HG03064 (cell line): Measurements from ENCODE around the gene UQCC5.

Experiments
- ATAC-seq: cut with Tn5 transposase; IDR thresholded peaks from one replicate; pipeline ENCODE4 v1.9.1; 2021; ENCODE audit warnings: low read depth; ENCODE audit not compliant: unreplicated experiment

The UQCC5 gene

DNA sequence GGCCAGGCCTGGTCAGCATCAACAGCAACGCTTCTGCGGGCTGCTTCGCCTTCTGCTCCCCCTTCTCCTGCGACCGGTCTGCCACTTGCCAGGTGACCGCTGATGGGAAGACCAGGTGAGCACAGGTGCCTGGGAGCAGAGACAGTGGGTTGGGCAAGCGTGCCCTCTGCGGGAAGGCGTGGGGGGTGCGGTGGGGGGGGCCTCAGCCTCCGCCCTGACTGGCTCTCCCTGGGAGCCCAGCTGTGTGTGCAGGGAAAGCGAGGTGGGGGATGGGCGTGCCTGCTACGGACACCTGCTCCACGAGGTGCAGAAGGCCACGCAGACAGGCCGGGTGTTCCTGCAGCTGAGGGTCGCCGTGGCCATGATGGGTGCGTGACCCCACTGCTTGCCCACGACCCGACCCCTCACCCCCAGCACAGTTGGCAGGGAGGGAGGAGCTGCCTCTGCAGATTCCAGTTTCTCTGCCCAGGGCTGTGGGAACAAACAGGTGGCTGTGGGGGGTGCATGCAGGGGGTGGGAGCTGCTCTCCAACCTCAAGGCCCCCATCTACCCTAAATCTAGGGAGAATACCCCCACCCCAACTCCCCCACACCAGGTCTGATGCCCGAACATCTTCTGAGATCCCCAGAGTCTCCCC lies 32.5 kb upstream of the UQCC5 start:
- no peak for ATAC-seq

DNA sequence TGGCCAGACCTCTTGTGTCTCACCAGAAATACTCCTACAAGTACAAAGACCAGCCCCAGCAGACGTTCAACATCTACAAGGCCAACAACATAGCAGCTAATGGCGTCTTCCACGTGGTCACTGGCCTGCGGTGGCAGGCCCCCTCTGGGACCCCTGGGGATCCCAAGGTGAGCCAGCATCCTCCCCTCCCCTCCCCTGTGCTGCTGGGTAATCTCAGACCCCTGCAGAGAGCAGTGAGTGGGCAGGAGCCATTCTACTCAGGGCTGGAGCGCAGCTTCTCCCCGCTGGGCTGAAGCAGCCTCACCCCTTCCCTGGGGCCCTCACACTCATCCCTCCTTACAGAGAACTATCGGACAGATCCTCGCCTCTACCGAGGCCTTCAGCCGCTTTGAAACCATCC lies 31.4 kb upstream of the UQCC5 start:
- no peak for ATAC-seq

DNA sequence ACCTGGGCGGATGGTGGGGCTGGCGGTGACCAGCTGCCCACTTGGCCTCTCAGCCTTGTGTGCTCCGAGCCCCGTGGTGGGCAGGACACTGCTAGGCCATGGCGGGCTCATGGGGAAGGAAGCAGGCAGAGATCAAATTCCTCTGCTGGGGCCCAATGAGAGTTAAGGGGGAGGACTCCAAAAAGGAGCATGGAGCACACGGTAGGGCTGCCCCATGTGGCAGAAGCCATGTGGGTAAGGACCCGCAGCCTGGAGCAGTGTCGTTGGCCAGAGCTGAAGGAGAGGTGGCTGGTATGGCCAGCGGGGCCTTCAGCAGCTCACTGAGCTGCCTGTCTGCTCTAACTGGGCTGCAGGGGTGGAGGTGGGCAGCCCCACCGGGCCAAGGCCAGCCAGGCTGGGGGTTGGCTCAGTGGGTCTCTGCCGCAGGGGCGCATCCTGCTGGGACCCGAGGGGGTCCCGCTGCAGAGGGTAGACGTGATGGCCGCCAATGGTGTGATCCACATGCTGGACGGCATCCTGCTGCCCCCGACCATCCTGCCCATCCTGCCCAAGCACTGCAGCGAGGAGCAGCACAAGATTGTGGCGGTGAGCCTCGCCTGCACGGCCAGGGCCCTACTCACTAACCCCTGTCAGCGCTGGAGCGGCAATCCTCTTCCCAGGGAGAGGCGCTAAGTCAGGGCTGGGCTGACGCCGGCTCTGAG lies 30.0 kb upstream of the UQCC5 start:
- ATAC-seq, result no peak

DNA sequence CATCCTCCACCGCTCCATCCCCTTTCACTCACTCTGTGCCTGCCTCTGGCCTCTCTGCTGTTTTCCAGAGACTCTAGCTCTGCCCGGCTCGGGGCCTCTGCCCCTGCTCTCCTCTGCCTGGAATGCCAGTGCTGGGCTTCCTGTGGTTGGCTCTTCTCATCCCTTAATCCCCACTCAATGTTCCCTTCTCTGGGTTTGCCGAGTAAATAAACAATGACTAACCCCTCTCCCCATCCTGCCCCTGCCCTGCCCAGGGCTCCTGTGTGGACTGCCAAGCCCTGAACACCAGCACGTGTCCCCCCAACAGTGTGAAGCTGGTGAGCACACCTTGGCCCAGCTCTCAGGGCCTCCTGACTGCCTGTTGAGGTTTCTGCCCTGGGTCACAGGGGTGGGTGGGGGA lies 29.0 kb upstream of the UQCC5 start:
- ATAC-seq, result no peak

DNA sequence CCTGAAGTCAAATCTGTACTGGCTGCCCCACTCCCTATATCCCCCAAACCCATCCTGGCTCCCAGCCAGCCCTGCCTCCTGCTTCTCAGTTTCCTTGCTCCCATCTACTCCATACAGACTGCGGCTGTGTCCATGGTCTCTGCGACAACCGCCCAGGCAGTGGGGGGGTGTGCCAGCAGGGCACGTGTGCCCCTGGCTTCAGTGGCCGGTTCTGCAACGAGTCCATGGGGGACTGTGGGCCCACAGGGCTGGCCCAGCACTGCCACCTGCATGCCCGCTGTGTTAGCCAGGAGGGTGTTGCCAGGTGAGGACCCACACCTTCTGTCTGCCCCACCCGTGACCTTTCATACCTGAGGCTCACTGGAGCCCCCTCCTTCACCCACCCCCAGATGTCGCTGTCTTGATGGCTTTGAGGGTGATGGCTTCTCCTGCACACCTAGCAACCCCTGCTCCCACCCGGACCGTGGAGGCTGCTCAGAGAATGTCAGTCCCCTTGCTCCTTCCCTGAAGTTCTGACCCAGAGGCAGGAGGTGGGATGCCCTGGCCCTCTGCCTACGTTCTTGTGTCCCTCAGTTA lies 26.6 kb upstream of the UQCC5 start:
- no peak for ATAC-seq

DNA sequence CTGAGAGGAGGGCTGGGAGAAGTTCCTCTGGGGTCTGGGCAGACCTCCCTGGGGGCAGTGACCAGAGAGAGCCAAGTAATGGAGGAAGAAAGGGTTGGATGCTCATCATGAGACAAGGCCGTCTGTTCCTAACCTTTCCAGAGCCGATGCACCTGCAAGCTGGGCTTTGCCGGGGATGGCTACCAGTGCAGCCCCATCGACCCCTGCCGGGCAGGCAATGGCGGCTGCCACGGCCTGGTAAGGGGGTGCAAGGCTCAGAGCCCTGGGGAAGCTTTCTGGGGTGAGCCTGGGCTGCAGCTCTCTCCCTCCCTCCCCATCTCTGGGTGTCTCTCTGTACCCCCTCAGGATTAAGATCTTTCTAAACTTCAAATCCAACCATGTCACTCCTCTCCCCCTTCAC lies 24.9 kb upstream of the UQCC5 start:
- ATAC-seq, result no peak

DNA sequence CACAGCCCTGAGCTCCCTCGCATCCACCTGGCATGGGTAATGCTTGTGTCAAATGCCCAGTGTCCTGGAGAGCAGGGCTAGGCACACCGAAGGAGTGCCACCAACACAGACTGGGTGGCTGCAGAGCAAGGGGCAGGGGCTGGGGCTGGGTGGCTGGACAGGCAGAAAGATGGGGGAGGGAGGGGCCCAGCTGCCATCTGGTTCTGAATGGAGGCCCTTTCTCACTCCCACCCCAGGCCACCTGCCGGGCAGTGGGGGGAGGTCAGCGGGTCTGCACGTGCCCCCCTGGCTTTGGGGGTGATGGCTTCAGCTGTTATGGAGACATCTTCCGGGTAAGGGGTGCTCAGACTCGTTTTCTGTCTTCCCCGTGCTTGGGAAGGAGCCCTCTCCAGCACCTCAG lies 24.3 kb upstream of the UQCC5 start:
- ATAC-seq, result no peak

DNA sequence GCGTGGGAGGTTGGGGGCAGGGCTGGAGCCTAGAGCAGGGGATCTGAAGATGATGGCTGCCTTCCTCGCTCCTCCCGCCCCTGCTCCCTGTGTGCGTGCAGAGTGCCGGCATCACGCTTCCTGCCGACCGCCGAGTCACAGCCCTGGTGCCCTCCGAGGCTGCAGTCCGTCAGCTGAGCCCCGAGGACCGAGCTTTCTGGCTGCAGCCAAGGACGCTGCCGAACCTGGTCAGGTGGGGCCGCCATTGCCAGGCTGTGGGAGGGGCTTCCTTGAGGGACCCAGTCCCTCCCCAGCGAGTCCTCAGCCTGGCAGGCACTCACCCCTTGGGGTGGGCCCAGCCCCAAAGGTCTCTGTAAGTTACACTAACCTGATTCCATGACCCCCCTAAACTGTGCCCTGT lies 23.7 kb upstream of the UQCC5 start:
- ATAC-seq, result no peak

DNA sequence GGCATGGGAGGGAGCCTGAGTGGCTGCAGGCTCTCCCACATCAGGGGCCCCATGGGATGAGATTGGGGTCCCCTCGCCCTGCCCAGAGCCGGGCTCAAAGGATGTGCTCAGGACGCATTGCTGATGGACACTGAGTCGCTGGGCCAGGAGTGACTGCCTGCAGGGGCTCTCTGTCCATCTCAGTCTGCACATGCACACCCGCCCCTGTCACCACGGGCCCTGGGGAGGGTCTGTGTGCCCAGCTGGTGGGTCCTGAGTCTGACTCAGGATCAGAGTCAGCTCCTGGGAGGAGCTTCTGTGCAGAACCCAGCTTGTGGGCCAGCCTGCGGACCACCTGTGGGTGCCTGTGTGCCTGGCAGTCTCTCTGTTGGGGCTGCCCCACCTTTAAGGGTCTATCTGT lies 23.1 kb upstream of the UQCC5 start:
- ATAC-seq, result no peak

DNA sequence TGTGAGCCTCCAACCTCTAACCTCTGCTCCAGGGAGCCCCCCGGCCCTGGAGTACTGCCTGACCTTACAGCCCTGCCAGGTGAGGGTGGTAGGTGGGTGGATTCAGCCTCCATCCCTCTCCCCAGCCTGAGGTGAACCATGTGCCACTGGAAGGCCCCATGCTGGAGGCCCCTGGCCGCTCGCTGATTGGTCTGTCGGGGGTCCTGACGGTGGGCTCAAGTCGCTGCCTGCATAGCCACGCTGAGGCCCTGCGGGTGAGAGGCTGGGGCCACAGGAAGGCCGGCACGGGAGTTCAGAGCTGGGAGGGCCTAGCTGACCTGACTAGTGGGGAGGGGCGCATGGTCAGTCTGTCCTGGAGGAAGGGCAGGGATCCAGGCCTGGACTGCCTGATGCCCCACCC lies 21.8 kb upstream of the UQCC5 start:
- no peak for ATAC-seq

DNA sequence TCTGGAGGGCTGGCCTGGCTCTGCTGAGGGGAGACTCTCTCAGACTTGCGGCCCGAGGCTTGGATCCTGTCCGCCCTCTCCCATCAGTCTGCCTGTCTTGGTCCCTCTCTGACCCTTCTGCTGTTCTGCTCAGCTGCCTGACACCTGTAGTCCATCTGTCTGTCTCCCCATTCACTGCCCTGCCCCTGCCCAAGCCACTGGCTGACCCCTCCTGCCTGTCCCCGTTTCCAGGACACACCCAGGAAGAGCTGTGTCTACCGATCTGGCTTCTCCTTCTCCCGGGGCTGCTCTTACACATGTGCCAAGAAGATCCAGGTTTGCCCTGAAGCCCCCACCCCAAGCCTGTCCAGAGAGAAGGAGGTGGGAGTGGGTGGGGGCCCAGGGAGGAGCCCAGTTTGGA lies 21.2 kb upstream of the UQCC5 start:
- ATAC-seq, result no peak

DNA sequence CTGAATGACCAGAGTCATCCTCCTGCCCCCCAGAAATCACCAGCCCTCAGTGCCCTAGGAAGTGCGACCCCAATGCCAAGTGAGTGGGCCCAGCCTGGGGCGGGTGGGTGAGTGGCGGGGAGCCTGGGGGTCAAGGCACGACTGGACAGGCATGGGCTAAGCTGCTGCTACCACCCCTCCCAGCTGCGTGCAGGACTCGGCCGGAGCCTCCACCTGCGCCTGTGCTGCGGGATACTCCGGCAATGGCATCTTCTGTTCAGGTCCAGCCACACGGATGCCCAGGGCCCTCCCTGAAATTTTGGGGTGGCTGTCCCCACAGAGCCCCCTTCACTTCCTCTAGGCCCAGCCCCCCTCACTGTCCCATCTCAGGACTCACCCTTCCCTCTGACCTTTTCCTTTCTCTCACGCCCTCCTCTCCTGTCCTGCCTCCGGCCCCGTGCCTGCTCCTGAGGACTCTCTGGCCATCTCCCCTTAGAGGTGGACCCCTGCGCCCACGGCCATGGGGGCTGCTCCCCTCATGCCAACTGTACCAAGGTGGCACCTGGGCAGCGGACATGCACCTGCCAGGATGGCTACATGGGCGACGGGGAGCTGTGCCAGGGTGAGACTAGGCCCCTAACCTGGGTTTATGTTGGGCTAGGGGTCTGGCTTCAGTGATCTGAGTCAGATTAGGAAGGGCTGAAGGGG lies 19.8 kb upstream of the UQCC5 start:
- ATAC-seq, result no peak

DNA sequence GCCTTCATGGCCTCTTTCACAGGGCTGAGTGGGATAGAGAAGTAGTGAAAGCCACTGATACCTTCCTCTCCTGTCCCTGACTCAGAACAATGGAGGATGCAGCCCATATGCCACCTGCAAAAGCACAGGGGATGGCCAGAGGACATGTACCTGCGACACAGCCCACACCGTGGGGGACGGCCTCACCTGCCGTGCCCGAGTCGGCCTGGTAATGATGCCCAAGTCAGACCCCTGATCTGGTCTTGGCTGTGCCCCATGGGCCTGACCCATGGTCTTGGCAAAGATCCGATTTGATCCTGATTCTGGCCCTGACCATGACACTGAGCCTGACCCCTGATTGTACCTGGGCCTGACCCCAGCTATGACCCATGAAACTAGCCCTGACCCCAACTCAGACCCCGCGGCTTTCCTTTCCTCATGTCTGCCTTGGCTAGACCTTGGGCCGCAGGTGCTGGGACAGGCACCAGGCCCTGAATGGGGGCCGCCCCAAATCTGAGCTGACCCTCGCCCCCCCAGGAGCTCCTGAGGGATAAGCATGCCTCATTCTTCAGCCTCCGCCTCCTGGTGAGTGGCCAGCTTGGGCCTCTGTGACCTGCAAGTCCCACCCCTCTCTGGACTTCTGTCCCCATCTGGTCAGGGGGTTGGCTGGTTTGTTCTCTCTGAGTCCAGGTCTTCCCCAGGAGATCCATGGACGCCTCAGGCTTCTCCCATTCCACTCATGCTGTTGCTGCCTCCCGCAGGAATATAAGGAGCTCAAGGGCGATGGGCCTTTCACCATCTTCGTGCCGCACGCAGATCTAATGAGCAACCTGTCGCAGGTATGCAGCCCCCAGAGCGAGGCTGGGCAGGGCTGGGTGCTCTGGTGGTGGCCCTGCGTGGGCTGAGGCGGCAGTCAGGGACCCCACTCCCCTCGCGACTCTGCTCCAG lies 18.3 kb upstream of the UQCC5 start:
- no peak for ATAC-seq

DNA sequence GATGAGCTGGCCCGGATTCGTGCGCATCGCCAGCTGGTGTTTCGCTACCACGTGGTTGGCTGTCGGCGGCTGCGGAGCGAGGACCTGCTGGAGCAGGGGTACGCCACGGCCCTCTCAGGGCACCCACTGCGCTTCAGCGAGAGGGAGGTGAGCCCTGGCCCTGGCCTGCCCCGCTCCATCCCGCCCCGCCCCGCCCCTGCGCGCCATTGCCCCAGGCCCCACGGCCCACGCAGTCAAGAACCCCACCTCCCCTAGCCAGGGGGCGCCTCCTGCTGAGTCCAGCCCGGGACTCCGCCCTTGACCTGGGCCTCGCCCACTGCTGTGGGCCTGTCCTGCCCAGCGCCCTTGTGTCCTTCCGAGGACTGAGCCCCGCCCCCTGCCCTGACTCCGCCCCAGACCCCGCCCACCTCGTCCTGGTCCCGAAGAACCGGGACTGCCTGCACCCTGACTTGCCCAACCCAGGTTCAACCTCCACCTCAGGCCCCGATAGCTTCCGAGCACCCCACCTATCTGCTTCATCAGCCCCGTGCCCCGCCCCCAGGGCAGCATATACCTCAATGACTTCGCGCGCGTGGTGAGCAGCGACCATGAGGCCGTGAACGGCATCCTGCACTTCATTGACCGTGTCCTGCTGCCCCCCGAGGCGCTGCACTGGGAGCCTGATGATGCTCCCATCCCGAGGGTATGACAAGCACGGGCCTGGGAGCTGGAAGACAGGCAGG lies 17.5 kb upstream of the UQCC5 start:
- no peak for ATAC-seq

DNA sequence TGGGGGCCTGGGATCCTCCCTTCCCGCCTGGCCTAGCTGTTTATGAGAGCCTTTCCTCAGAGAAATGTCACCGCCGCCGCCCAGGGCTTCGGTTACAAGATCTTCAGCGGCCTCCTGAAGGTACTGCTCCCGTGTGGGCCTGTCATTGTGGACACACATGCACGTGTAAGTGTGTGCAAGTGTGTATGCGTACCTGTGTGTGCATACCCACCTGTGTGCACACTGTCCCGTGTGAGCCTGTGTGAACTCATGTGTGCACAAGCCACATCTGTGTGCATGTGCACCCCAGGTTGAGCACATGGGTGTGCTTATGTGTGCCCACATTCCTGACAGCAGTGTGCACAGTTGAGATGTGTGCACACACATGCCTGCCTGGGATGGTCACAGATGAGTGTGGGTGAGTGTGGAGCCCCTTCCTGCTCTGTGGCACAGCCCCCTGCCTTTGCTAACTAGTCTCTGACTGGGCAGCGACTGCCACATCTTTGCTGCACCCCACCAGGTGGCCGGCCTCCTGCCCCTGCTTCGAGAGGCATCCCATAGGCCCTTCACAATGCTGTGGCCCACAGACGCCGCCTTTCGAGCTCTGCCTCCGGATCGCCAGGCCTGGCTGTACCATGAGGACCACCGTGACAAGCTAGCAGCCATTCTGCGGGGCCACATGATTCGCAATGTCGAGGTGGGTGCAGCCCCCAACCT lies 16.8 kb upstream of the UQCC5 start:
- ATAC-seq, result no peak

DNA sequence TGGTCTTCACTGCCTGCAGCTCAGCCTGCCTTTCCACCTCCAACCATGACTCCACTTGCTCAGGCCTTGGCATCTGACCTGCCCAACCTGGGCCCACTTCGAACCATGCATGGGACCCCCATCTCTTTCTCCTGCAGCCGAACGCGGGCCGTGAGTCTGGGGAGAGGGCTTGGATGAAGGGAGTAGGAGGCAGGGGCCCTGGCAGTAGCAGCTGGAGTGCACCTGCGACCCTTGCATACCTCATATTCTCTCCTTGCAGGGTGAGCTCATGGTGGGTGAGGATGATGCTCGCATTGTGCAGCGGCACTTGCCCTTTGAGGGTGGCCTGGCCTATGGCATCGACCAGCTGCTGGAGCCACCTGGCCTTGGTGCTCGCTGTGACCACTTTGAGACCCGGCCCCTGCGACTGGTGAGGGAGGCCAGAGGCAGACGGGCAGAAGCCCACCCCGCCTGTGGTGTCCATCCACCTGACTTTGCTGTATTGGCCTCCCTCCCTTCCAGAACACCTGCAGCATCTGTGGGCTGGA lies 16.2 kb upstream of the UQCC5 start:
- no peak for ATAC-seq

DNA sequence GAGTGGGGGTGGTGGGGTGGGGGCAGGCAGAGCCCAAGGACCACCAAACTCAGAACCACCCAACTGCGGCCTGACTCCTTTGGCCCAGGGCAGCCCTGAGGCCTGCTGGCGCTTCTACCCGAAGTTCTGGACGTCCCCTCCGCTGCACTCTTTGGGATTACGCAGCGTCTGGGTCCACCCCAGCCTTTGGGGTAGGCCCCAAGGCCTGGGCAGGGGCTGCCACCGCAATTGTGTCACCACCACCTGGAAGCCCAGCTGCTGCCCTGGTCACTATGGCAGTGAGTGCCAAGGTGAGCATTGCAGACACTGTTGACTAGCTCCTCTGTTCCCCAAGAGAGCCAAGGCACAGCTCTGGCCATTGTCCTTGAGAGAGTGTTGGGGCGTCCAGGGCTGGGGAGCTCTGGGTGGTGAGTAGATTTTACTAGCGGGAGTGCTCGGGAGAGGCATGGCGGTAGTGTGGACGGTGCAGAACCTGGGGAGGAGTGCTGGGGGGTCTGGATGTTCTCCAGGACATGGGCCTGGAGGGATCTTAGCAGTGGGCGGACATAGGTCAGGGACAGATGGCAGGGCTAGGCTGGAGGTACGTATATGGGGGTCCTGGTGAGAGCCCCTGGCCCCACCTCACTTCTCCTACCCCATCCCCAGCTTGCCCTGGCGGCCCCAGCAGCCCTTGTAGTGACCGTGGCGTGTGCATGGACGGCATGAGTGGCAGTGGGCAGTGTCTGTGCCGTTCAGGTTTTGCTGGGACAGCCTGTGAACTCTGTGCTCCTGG lies 15.5 kb upstream of the UQCC5 start:
- no peak for ATAC-seq

DNA sequence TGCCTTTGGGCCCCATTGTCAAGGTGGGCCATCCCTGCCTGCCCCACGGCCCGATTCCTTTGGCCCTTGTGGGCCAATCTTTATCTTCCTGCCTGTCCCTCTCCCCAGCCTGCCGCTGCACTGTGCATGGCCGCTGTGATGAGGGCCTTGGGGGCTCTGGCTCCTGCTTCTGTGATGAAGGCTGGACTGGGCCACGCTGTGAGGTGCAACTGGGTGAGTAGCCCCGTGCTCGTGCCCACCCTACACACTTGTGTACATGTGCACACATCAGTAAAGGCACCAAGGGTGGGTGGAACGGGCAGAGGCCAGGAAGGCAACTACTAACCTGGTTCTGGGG lies 14.9 kb upstream of the UQCC5 start:
- no peak for ATAC-seq
